Measurements from ENCODE around the gene SLC47A2.

Gene SLC47A2

DNA sequence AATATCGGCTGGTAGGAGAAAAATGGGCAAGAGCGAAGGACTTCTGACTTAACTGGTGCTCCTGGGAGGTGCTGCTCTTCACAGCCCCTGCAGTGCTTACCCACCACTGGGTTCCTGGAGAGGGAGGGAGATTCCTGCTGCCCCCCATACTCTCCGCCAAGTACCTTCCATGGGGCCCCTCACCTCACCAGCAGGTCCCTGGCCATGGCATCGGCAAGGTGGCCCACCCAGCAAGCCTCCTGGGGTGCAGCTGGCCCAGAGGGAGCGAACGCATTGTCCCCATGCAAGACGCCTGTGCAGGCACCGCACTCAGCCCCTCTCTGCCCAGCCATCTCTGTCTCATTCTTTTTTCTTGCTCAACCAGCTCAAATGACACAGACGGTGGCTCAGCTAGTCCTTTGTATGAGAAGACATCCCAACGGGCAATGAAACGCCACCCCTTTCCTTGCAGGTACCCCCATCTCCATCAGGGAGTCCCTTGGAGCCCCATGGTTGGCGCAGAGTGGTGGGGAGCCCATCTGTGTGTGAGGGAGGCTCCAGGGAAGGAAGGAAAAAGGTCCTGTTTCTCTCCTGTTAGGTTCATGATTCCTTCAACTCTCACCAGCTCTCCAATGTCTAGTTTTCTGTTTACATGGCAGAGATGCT is 41.3 kb upstream of the SLC47A2 start:
- DNase-seq (ENCODE audit: low read depth in 1 of 2, low spot score in 1 of 2) = no peak
- TF ChIP-seq POLR2AphosphoS5 (IDR thresholded peaks at IDR 0.05; ENCODE audit: low read depth) = no peak
- no peak overlapping the region for H3K27ac ChIP-seq (replicated peaks)

DNA sequence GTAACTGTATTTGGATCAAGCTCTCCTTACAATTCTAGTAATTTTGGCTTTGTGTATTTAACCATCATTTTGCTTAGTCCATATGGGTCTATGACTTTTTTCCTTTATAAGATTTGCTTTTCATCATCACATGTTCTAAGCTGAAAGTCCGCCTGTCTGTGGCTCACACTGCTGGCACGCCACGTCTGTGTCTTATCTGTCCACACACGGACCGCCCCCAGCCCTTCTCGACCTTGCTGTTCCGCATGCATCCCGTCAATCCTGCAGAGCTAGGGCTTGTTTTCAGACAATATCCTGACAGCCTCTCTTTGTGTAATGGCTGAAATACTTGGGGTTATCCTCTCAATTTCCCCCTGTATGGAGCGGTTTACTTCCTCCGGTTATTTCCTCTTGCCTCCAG is 40.2 kb upstream of the SLC47A2 start:
- TF ChIP-seq SPI1 (IDR thresholded peaks at IDR 0.05; ENCODE audit: borderline replicate concordance, low read depth) (no peak), POLR2AphosphoS5 (IDR thresholded peaks at IDR 0.05; ENCODE audit: low read depth) (no peak), GABPA (IDR thresholded peaks at IDR 0.05; ENCODE audit: low read depth) (no peak)
- TF ChIP-seq, protein P1, sequence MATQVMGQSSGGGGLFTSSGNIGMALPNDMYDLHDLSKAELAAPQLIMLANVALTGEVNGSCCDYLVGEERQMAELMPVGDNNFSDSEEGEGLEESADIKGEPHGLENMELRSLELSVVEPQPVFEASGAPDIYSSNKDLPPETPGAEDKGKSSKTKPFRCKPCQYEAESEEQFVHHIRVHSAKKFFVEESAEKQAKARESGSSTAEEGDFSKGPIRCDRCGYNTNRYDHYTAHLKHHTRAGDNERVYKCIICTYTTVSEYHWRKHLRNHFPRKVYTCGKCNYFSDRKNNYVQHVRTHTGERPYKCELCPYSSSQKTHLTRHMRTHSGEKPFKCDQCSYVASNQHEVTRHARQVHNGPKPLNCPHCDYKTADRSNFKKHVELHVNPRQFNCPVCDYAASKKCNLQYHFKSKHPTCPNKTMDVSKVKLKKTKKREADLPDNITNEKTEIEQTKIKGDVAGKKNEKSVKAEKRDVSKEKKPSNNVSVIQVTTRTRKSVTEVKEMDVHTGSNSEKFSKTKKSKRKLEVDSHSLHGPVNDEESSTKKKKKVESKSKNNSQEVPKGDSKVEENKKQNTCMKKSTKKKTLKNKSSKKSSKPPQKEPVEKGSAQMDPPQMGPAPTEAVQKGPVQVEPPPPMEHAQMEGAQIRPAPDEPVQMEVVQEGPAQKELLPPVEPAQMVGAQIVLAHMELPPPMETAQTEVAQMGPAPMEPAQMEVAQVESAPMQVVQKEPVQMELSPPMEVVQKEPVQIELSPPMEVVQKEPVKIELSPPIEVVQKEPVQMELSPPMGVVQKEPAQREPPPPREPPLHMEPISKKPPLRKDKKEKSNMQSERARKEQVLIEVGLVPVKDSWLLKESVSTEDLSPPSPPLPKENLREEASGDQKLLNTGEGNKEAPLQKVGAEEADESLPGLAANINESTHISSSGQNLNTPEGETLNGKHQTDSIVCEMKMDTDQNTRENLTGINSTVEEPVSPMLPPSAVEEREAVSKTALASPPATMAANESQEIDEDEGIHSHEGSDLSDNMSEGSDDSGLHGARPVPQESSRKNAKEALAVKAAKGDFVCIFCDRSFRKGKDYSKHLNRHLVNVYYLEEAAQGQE (IDR thresholded peaks at IDR 0.05; ENCODE audit: insufficient replicate concordance, low read depth) = no peak
- TF ChIP-seq, protein P2, sequence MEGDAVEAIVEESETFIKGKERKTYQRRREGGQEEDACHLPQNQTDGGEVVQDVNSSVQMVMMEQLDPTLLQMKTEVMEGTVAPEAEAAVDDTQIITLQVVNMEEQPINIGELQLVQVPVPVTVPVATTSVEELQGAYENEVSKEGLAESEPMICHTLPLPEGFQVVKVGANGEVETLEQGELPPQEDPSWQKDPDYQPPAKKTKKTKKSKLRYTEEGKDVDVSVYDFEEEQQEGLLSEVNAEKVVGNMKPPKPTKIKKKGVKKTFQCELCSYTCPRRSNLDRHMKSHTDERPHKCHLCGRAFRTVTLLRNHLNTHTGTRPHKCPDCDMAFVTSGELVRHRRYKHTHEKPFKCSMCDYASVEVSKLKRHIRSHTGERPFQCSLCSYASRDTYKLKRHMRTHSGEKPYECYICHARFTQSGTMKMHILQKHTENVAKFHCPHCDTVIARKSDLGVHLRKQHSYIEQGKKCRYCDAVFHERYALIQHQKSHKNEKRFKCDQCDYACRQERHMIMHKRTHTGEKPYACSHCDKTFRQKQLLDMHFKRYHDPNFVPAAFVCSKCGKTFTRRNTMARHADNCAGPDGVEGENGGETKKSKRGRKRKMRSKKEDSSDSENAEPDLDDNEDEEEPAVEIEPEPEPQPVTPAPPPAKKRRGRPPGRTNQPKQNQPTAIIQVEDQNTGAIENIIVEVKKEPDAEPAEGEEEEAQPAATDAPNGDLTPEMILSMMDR (IDR thresholded peaks at IDR 0.05; ENCODE audit: insufficient read depth, low read length) = no peak
- no peak for DNase-seq (ENCODE audit: low read depth in 1 of 2, low spot score in 1 of 2)
- Histone ChIP-seq H3K27me3 (ENCODE audit: insufficient read depth, poor library complexity, severe bottlenecking) (no peaks in the 10 kb centered on the region), H3K27ac (replicated peaks) (no peak overlapping the region), H3K4me3 (replicated peaks; ENCODE audit: insufficient read depth, low read length) (no peak overlapping the region)

More for the DNA sequence above, 41.3 kb upstream of the SLC47A2 start:
- H3K4me3 ChIP-seq (replicated peaks; ENCODE audit: insufficient read depth, low read length) = no peak overlapping the region
- H3K27me3 ChIP-seq (ENCODE audit: insufficient read depth, poor library complexity, severe bottlenecking) = no peaks in the 10 kb centered on the region

DNA sequence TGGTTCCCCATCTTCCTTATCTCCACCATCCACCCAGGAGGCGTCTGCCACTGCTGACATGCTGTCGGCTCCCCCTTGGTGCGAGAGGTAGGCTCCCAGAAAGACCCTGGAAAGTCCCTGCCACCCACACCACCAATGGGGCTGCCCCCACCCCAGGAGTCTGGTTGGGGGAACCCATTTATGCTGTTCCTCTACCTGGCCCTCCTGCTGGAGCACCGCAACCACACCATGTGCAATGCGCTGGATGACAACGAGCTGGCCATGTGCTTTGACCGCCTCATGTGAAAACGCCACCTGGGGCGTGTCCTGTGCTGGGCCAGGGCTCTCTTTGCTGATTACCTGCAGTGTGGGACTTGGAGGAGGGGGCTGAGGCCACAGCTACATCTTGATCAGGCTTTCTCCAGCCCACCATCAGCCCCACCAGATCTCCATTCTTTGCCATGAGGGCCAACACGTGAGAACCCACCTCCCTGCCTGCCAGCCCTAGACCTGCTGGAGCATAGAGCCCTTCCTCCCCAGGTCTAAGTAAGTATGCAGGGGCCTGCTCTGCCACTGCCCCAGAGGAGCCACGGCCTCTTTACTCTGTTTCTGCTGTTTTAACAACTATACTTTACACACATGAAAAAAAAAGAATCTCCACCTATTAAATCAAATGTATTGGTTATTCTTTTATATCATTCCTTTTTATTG is 39.6 kb upstream of the SLC47A2 start:
- TF ChIP-seq GABPA (IDR thresholded peaks at IDR 0.05; ENCODE audit: low read depth) = no peak
- no peak for TF ChIP-seq SPI1 (IDR thresholded peaks at IDR 0.05; ENCODE audit: borderline replicate concordance, low read depth)
- TF ChIP-seq POLR2AphosphoS5 (IDR thresholded peaks at IDR 0.05; ENCODE audit: low read depth) = no peak
- TF ChIP-seq, protein P1 (IDR thresholded peaks at IDR 0.05; ENCODE audit: insufficient replicate concordance, low read depth) = no peak
- TF ChIP-seq, protein P2 (IDR thresholded peaks at IDR 0.05; ENCODE audit: insufficient read depth, low read length) = no peak
- no peak for DNase-seq (ENCODE audit: low read depth in 1 of 2, low spot score in 1 of 2)
- no peak overlapping the region for H3K4me3 ChIP-seq (replicated peaks; ENCODE audit: insufficient read depth, low read length)
- no peak overlapping the region for H3K27ac ChIP-seq (replicated peaks)
- no peaks in the 10 kb centered on the region for H3K27me3 ChIP-seq (ENCODE audit: insufficient read depth, poor library complexity, severe bottlenecking)

DNA sequence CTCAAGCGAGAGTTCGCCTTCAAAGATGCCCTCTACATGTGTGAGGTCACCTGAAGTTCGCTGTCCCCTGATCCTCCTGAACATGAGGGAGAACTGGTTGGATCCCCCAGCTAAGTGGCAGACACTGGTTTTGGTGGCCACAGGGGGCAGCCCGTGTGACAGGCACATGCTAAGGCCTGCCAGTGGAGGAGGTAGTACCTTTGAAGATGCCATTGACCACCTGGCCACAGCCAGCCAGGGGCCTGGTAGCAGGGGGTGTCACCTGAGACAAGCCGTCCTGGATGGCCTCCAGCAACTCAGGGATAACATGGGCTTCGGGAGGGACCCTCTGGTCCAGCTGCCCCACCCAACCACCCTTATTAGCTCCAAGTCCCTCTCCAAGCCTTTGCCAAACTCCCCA is 39.0 kb upstream of the SLC47A2 start:
- DNase-seq (ENCODE audit: low read depth in 1 of 2, low spot score in 1 of 2) = no peak
- Histone ChIP-seq H3K4me3 (replicated peaks; ENCODE audit: insufficient read depth, low read length) (no peak overlapping the region), H3K27ac (replicated peaks) (no peak overlapping the region), H3K27me3 (ENCODE audit: insufficient read depth, poor library complexity, severe bottlenecking) (no peaks in the 10 kb centered on the region)
- no peak for TF ChIP-seq SPI1 (IDR thresholded peaks at IDR 0.05; ENCODE audit: borderline replicate concordance, low read depth)
